HG03066 (cell line): ENCODE results near the gene CFAP20DC.
"Not testable (repeated sequence)": the region's sequence is repeated elsewhere in the genome, so short reads cannot be mapped to it uniquely, and the experiment has no call there.

Experiments
- ATAC-seq: cut with Tn5 transposase; IDR thresholded peaks from one replicate; pipeline ENCODE4 v1.9.1; 2021; ENCODE audit warnings: low read depth; ENCODE audit not compliant: unreplicated experiment

The CFAP20DC gene

GRCh38 chr3:58824777-58825176 is 225.0 kb downstream of the CFAP20DC start:
- no peak for ATAC-seq

DNA sequence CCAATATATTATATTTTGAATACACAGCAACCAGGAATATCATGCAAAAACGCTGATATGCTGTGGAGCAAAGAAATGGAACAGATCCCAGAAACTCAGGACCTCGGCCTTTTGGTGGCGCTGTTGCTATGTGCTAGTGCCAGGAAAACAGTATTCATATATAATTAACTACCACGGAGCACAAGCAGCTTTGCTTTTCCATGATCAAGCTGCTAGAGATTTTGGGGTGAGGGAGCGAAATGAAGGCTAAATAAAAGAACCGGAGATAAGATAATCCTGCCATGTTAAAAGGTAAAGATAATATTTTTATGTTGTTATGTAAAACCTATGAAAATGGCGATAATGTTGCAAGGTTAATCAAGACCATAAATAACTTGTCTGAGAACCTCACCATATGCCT is 225.5 kb downstream of the CFAP20DC start:
- no peak for ATAC-seq

- ATAC-seq, result not testable (repeated sequence)
These were observed 243.1 kb downstream of the CFAP20DC start for GRCh38 chr3:58806551-58807244.

GRCh38 chr3:58804914-58805313 is 244.9 kb downstream of the CFAP20DC start:
- no peak for ATAC-seq

DNA sequence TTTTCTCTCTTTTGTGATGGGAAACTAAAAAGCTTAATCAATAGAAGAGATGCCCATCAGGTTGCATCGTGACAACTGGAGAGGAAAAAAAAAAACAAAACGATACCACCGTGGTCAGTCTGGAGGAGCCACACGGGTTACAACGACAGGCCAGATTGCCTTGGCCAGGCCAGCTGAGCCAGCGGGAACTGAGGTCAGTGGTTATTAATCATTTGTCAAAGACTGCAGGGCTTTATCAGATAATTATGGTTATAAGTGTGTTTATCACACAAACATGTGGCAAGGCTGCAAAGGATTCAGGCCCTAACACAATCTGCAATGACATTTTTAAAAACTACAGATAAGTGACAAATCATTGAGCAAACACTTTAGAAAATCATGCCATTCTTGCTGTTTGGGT is 248.3 kb downstream of the CFAP20DC start:
- no peak for ATAC-seq

DNA sequence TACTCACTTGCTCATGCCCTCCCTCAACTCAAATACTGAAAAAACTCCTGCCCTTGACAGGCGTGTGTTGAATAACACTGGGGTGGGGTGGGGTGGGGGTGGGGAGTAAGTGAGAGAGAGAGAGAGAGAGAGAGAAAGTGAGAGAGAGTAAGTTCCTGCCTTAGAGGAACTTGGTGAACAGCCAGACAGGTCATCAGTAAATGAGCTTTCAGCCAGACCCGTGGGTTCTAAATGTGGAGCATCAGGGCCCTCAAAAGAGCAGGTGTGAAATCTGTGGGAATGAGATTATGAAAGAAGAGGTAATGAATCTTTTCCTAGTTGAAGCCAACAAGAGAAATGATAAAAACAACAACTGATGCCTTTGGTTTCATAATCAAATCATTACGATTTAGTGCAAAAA is 248.9 kb downstream of the CFAP20DC start:
- ATAC-seq, result no peak

DNA sequence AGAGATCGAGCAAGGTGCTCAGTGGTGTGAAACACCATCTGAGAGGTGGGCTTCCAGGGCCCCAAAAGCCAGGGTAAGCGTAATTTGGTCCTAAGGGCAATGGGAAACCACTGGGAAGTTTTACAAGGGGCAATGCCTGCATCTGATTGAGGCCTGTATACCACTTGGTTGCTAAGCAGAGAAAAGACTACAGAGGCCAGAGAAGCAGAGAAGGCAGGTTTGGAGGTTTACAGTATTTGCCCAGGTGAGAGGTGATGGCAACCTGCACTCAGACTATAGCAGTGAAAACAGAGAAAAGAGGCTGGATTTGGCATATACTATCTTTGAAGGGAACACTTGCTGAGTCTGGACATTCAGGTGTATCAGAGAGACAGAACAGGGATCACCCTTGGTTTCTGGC is 249.8 kb downstream of the CFAP20DC start:
- ATAC-seq, result no peak

GRCh38 chr3:58799271-58799670 is 250.6 kb downstream of the CFAP20DC start:
- ATAC-seq, result no peak

- ATAC-seq, result no peak
These were observed 251.5 kb downstream of the CFAP20DC start for GRCh38 chr3:58798312-58798711.

- no peak for ATAC-seq
These were observed 255.1 kb downstream of the CFAP20DC start for GRCh38 chr3:58794750-58795149.

- no peak for ATAC-seq
These were observed 255.9 kb downstream of the CFAP20DC start for GRCh38 chr3:58793938-58794337.

DNA sequence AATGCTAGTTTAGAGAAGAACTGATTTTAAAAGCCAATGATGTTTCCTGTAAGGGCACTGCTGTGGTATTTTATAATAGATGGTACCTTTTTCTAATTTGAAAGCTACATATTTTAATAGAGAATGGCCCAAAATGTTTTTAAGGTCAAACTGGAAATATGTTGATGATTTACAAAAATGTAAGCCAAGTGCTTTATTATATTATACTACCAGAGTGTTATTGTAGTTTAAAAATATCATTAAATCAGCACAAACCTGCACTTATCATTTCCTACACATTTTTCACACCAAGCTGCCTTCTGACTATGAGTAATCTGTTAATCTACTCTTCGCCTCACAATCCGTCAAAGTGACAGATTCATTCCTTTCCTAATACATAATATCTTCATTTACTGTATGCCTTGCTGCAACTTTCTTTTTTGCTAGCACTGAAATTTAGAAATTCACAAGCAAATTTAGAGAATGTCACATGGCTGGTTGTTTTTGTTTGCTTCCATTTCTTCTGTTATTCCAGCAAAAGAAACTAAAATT is 256.8 kb downstream of the CFAP20DC start:
- ATAC-seq, result no peak

DNA sequence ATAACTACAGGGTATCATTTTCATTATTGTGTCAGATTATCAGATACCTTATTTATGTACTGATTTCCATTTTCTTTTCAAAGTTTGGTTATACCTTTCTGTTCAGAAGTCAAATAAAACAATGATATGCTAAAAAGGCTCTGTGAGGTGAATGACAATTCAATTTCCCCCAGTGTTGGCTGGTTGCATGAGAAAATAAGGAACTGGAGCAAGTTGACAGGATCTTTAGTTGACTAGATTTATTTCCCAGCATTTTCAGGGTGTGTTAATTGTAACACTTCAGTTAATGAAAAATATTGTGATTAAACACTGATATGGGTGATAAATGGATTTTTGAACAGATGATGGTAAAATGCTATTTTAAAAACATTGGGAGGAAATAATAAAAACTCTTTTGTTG is 260.4 kb downstream of the CFAP20DC start:
- ATAC-seq, result no peak

DNA sequence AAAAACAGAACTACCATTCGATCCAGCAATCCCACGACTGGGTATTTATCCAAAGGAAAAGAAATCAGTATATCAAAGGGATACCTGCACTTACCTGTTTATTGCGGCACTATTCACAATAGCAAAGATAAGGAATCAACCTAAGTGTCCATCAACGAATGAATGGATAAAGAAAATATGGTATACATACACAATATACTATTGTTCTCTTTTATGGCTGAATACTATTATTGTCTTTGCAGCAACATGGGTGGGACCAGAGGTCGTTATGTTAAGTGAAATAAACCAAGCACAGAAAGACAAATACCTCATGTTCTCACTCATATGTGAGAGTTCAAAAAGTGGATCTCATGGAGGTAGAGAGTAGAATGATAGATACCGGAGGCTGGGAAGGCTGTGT is 264.9 kb downstream of the CFAP20DC start:
- no peak for ATAC-seq

DNA sequence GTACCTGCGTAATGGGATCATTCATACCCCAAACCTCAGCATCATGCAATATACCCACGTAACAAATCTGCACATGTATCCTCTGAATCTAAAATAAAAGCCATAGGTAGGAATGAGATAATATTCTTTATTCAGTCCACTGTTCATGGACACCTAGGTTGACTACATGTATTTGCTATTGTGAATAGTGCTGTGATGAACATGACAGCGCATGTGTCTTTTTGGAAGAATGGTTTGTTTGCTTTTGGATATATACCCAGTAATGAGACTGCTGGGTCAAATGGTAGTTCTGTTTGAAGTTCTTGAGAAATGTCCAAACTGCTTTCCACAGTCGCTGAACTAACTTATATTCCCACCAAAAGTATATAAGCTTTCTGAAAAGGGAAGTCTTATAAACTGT is 265.4 kb downstream of the CFAP20DC start:
- ATAC-seq, result no peak

DNA sequence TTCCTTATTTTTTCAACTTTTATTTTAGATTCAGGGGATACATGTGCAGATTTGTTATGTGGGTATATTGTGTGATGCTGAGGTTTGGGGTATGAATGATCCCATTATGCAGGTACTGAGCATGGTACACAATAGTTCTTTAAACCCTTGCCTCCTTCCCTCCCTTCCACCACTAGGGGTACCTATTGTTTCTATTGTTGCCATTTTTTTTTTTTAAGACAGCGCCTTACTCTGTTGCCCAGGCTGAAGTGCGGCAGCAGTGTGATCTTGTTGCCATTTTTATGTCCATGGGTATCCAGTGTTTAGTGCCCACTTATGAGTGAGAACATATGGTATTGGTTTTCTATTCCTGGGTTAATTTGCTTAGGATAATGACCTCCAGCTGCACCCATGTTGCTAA is 266.0 kb downstream of the CFAP20DC start:
- ATAC-seq, result no peak

- no peak for ATAC-seq
These were observed 269.9 kb downstream of the CFAP20DC start for GRCh38 chr3:58779934-58780333.

- no peak for ATAC-seq
These were observed 273.6 kb downstream of the CFAP20DC start for GRCh38 chr3:58776231-58776630.

DNA sequence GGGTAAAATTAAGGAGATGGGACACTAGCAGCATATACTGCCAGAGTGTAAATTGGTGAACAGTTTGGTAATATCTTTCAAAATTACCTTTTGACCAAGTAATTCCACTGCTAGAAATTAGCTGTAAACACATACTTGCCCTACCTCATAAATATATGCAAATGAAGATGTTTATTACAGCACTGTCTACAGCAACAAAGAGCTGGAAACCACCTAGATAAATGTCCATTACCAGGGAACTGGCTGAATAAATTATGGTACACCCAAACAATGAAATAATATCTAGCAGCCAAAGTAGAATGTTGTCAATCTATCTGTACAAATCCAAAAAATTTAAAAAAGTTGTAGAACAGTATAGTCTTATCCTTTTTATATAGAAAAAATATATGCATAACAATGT is 277.4 kb downstream of the CFAP20DC start:
- no peak for ATAC-seq

GRCh38 chr3:58769065-58769464 is 280.8 kb downstream of the CFAP20DC start:
- no peak for ATAC-seq

- no peak for ATAC-seq
These were observed 283.1 kb downstream of the CFAP20DC start for GRCh38 chr3:58766587-58767282.

DNA sequence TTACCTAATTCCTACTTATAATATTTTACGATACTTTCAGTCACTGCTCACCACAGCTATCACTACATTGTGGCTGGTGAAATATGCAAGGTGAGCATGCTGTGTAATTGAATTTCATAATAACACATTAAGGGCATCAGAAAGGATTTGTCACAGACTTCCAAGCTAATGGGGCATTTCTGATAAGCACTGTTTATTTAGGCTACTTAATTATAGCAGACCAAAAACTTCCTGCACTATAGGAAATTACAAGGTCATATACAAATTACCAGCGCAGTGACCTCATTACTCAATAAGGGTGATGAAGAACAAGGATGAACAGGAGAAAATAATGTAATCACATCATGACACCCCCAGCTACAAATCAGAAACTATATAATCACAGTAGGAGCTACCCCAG is 294.7 kb downstream of the CFAP20DC start:
- ATAC-seq, result no peak
